Caco-2 (cell line): ENCODE results near the gene PGA4. TPM values are rescaled to one million over a fixed set of nuclear protein-coding genes. Genes with fewer than 3 reads are reported as not detected.

Experiments used
- BruUV-seq: library from RNA; stranded (reverse); fragments of 400-500 nt; replicated peaks from 2 replicates; lab custom pipeline; 2021; lab: Mats Ljungman, UMichigan
- CTCF ChIA-PET: fragments of 300-600 bp; sonication (Branson Sonifier 250); formaldehyde crosslinking; loops from one replicate; lab custom pipeline; 2022; ENCODE audit warnings: antibody characterized with exemption; lab: Charles Lee
- POLR2A ChIA-PET: fragments of 300-600 bp; sonication (Branson Sonifier 250); formaldehyde crosslinking; loops from one replicate; lab custom pipeline; 2022; ENCODE audit warnings: antibody characterized with exemption; lab: Charles Lee
- DNase-seq, 2 experiments: peaks; one replicate each; pipeline versions ENCODE4 v3.0.0 to v3.0.0-alpha.2; 2020 to 2022
- H3K27me3 ChIP-seq: replicated peaks from 2 replicates; pipeline ENCODE4 v1.6.0; 2011; ENCODE audit warnings: low read length; ENCODE audit not compliant: control insufficient read depth, insufficient read depth
- H3K36me3 ChIP-seq: 2 replicates; pipeline ENCODE4 v1.5.1; 2011; ENCODE audit warnings: low read length; ENCODE audit not compliant: control insufficient read depth, insufficient read depth
- H3K4me1 ChIP-seq: fragments of 250-450 bp; sonication (Bioruptor Pico); 2 replicates; pipeline ENCODE4 v1.5.1; 2020; ENCODE audit warnings: mild to moderate bottlenecking
- H3K4me3 ChIP-seq: 2 replicates; pipeline ENCODE4 v1.5.1; 2011; ENCODE audit warnings: low read depth, mild to moderate bottlenecking, control low read depth, low read length
- H3K9me3 ChIP-seq: fragments of 250-450 bp; sonication (Bioruptor Pico); 2 replicates; pipeline ENCODE4 v1.5.1; 2020; ENCODE audit warnings: mild to moderate bottlenecking, moderate library complexity
- H3K27ac Mint-ChIP-seq: one replicate; pipeline ENCODE4 v1.8.0; 2022; ENCODE audit warnings: mixed read lengths; ENCODE audit not compliant: unreplicated experiment
- H3K27me3 Mint-ChIP-seq: one replicate; pipeline ENCODE4 v1.8.0; 2022; ENCODE audit warnings: mixed read lengths; ENCODE audit not compliant: insufficient read depth, unreplicated experiment
- H3K36me3 Mint-ChIP-seq: one replicate; pipeline ENCODE4 v1.8.0; 2022; ENCODE audit warnings: mild to moderate bottlenecking, mixed read lengths; ENCODE audit not compliant: insufficient read depth, unreplicated experiment
- H3K4me1 Mint-ChIP-seq: one replicate; pipeline ENCODE4 v1.8.0; 2022; ENCODE audit warnings: low read depth, mixed read lengths; ENCODE audit not compliant: unreplicated experiment
- H3K4me3 Mint-ChIP-seq: one replicate; pipeline ENCODE4 v1.8.0; 2022; ENCODE audit warnings: mild to moderate bottlenecking, moderate library complexity, mixed read lengths; ENCODE audit not compliant: unreplicated experiment
- H3K9me3 Mint-ChIP-seq: one replicate; pipeline ENCODE4 v1.8.0; 2022; ENCODE audit warnings: mixed read lengths; ENCODE audit not compliant: unreplicated experiment
- intact Hi-C: fragments of 100-400 bp; cut with micrococcal nuclease; formaldehyde crosslinking; loops from one replicate; pipeline ENCODE4 v1.10.0; 2022; ENCODE audit not compliant: unreplicated experiment
- total RNA-seq: library from RNA; stranded (reverse); gene quantifications from 2 replicates; pipeline ENCODE4 v1.2.3, GENCODE V29; 2022
- TF ChIP-seq, protein P1 (sequence below), 2 experiments: fragments of 200-600 bp in 1 of 2; IDR thresholded peaks; 1 replicate in 1 of 2; 2 replicates in 1 of 2; pipeline versions ENCODE4 v1.5.1 to v1.8.0; 2011 to 2022; ENCODE audit warnings: antibody characterized with exemption in 1 of 2, control low read depth in 1 of 2, inconsistent platforms in 1 of 2, low read depth in 1 of 2, low read length in 1 of 2, mild to moderate bottlenecking in 1 of 2, moderate library complexity in 1 of 2; ENCODE audit not compliant: insufficient read depth in 1 of 2, severe bottlenecking in 1 of 2, unreplicated experiment in 1 of 2

PGA4 gene
- total RNA-seq, 1 experiment from 2014 or later, result not detected

DNA sequence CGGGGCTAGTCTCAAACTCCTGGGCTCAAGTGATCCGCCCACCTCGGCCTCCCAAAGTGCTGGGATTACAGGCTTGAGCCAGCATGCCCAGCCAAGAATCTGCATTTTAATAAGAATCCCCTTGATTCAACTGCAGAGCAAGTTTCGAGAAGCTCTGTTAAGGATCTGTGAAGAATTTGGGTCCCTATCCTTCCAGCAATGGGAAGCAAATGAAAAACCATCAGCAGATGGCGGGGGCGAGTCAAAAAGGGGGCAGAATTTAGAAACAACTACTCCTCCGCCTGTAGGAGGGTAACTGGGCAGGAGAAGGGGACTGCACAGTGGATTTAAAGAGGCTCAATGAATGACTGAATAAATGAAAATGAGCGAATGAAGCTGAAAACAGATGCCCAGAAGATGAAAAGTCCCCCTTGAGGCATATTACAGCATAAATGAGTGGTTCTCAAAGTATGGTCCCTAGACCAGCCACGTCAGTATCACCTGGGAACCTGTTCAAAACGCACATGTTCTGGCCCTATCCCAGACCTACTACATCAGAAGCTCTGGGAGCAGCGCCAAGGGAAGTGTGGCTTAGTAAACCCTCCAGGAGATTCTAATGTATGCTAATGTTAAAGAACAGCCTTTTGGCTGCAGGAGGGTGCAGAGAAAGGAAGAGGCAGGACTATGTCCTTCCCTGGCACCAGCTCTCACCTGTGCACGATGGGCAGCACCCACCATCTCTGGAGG, 58.0 kb downstream of the PGA4 start:
- intact Hi-C loops, result no loop called here
- ChIA-PET POLR2A (no interaction called here), CTCF (no interaction called here)
- Mint-ChIP-seq H3K9me3 (peaks cover 12% of the 10 kb centered on the region), H3K4me3 (no peak overlapping the region), H3K36me3 (peaks cover 19% of the 10 kb centered on the region), H3K4me1 (peaks cover 10% of the 10 kb centered on the region), H3K27me3 (no peaks in the 10 kb centered on the region), H3K27ac (no peak overlapping the region)
- H3K36me3 ChIP-seq, result peaks cover 4% of the 10 kb centered on the region
- 0 out of 2 replicates have a peak, but pooled peaks cover 5% of the 10 kb centered on the region for H3K4me1 ChIP-seq
- DNase-seq, result no peak
- TF ChIP-seq, protein P1, sequence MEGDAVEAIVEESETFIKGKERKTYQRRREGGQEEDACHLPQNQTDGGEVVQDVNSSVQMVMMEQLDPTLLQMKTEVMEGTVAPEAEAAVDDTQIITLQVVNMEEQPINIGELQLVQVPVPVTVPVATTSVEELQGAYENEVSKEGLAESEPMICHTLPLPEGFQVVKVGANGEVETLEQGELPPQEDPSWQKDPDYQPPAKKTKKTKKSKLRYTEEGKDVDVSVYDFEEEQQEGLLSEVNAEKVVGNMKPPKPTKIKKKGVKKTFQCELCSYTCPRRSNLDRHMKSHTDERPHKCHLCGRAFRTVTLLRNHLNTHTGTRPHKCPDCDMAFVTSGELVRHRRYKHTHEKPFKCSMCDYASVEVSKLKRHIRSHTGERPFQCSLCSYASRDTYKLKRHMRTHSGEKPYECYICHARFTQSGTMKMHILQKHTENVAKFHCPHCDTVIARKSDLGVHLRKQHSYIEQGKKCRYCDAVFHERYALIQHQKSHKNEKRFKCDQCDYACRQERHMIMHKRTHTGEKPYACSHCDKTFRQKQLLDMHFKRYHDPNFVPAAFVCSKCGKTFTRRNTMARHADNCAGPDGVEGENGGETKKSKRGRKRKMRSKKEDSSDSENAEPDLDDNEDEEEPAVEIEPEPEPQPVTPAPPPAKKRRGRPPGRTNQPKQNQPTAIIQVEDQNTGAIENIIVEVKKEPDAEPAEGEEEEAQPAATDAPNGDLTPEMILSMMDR (IDR thresholded peaks at IDR 0.05; ENCODE audit: insufficient read depth in 1 of 2, low read depth in 1 of 2, low read length in 1 of 2, severe bottlenecking in 1 of 2, unreplicated experiment in 1 of 2), result peak in 1 of 2 experiments; percentile 5
- H3K9me3 ChIP-seq, result no peaks in the 10 kb centered on the region
- no peak overlapping the region for H3K4me3 ChIP-seq
- no TSS peak for BruUV-seq
- H3K27me3 ChIP-seq, result no peaks in the 10 kb centered on the region

DNA sequence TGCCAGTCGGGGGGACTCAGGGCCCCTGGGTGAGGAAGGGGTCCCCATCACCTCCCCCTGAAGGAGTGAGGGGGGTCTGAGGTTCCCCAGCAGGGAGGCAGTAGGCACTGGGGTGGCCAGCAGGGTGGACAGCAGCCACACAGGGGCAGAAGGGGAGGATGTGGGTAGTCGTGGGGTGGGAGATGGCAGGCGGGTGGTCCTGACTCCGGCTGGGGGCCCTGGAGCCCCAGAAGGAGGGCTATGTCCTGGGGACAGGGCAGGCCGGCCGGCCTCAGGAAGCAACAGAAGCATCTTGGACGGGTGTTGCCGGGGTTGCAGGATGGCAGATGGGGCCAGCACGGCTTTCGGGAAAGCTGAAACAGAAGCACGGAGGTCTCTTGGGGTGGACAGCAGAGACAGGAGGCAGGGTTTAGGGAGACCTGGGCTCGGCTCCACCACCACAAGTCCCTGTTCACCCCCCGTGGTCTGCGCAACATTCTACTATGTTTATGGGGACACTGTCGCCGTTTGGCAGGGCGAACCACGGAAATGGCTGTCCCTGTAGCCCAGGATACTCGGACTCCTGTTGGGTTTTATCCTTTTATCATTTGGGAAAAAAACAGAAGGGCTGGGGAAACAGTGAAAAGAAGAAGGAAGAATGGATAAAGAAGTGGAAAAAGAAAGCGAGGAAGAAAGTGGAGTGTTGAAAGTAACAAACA, 58.9 kb downstream of the PGA4 start:
- H3K4me1 Mint-ChIP-seq, result peaks cover 10% of the 10 kb centered on the region
- CTCF ChIA-PET, result interaction anchor here (1.1 kb wide), 1 partner anchor 8 kb away, joined by 3 read pairs; no protein-coding TSS in a partner anchor
- H3K27me3 Mint-ChIP-seq, result no peaks in the 10 kb centered on the region
- 0 out of 2 replicates have a peak, but pooled peaks cover 5% of the 10 kb centered on the region for H3K4me1 ChIP-seq
- H3K9me3 ChIP-seq, result no peaks in the 10 kb centered on the region
- H3K4me3 Mint-ChIP-seq, result no peak overlapping the region
- intact Hi-C loops, result no loop called here
- BruUV-seq, result no TSS peak
- DNase-seq, result no peak
- POLR2A ChIA-PET, result no interaction called here
- H3K27ac Mint-ChIP-seq, result no peak overlapping the region
- H3K36me3 Mint-ChIP-seq, result peaks cover 24% of the 10 kb centered on the region
- peaks cover 7% of the 10 kb centered on the region for H3K36me3 ChIP-seq
- TF ChIP-seq, protein P1 (IDR thresholded peaks at IDR 0.05; ENCODE audit: insufficient read depth in 1 of 2, low read depth in 1 of 2, low read length in 1 of 2, severe bottlenecking in 1 of 2, unreplicated experiment in 1 of 2), result no peak
- peaks cover 12% of the 10 kb centered on the region for H3K9me3 Mint-ChIP-seq
- no peak overlapping the region for H3K4me3 ChIP-seq
- H3K27me3 ChIP-seq, result no peaks in the 10 kb centered on the region

Other genes with a start within 250 kb of the PGA4 start
- not detected in 2 replicates for gene CD5, start 119.9 kb upstream of the PGA4 start, total RNA-seq
- gene VPS37C, start 60.9 kb upstream of the PGA4 start, total RNA-seq, result 36.0 and 36.3 TPM in 2 replicates
- not detected in 2 replicates for gene PGA3, start 18.8 kb upstream of the PGA4 start, total RNA-seq
- not detected in 2 replicates for gene PGA5, start 18.8 kb downstream of the PGA4 start, total RNA-seq
- 17.7 and 18.6 TPM in 2 replicates for gene VWCE, start 73.0 kb downstream of the PGA4 start, total RNA-seq
- gene DDB1, start 110.8 kb downstream of the PGA4 start, total RNA-seq, result 284 and 303 TPM in 2 replicates
- gene TKFC, start 110.9 kb downstream of the PGA4 start, total RNA-seq, result 86.2 and 99.0 TPM in 2 replicates
- gene CYB561A3, start 139.5 kb downstream of the PGA4 start, total RNA-seq, result 33.6 and 34.9 TPM in 2 replicates
- 46.3 and 48.3 TPM in 2 replicates for gene TMEM138, start 140.0 kb downstream of the PGA4 start, total RNA-seq
- gene TMEM216, start 170.2 kb downstream of the PGA4 start, total RNA-seq, result 27.1 and 27.5 TPM in 2 replicates
- 123 and 128 TPM in 2 replicates for gene CPSF7, start 207.6 kb downstream of the PGA4 start, total RNA-seq
- gene SDHAF2, start 207.8 kb downstream of the PGA4 start, total RNA-seq, result 49.2 and 52.1 TPM in 2 replicates